ENCODE data around the gene ALDH1L1. TPM values are rescaled to one million over a fixed set of nuclear protein-coding genes. Genes with fewer than 3 reads are reported as not detected.

ALDH1L1 gene
- total RNA-seq, 2 experiments from 2014 or later, result not detected

DNA sequence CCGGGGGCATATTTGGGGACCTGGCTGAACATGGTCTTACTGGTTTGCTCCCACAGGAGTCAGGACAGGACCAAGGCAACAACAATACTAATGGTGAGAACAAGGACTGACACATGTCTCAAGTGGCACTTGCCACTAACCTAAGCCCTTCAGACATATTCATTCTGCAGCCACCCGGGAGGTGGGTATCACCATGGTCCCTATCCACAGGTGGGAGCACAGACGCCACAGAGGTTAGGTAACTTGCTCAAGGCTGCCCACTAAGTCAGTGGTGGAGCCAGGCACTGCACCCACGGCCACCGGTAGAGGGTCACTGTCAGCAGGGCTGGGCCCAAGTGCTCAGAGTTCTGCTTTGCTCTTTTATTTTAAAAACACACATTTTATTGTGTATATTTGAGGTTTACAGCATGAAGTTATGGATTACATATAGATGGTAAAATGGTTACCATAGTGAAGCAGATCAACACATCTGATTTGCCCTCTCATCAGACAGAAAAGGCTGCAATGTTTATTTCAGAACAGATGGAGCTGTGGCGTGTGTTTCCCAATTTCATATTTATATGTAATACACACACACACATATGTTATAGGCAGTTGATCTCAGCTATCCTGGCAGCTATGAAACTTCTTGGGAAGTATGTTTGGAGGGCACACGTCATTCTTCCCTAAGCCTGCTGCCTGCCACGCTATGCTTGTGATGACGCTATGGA is 66.5 kb downstream of the ALDH1L1 start:
- intact Hi-C loops (cut with micrococcal nuclease), result no loop called here
- peak; percentile 21 for TF ChIP-seq CTCF (IDR thresholded peaks at IDR 0.05)
- Mint-ChIP-seq H3K4me1 (ENCODE audit: low read depth) (no peaks in the 10 kb centered on the region), H3K36me3 (ENCODE audit: low read depth) (no peaks in the 10 kb centered on the region), H3K27ac (no peak overlapping the region), H3K9me3 (no peaks in the 10 kb centered on the region), H3K27me3 (no peaks in the 10 kb centered on the region), H3K4me3 (no peak overlapping the region)
- DNase-seq (peak; percentile 23), ATAC-seq (peak; percentile 69)
- ChIA-PET POLR2A (no interaction called here), CTCF (no interaction called here)

- TF ChIP-seq CTCF (IDR thresholded peaks at IDR 0.05), result no peak
- ChIA-PET CTCF (no interaction called here), POLR2A (no interaction called here)
- H3K4me3 Mint-ChIP-seq, result no peak overlapping the region
- no peaks in the 10 kb centered on the region for H3K36me3 Mint-ChIP-seq (ENCODE audit: low read depth)
- intact Hi-C loops (cut with micrococcal nuclease), result no loop called here
- H3K27ac Mint-ChIP-seq, result no peak overlapping the region
- ATAC-seq, result no peak
- no peaks in the 10 kb centered on the region for H3K4me1 Mint-ChIP-seq (ENCODE audit: low read depth)
- DNase-seq, result no peak
- no peaks in the 10 kb centered on the region for H3K27me3 Mint-ChIP-seq
- no peaks in the 10 kb centered on the region for H3K9me3 Mint-ChIP-seq
Measured at GRCh38 chr3:126113238-126113555, 67.2 kb downstream of the ALDH1L1 start.

- Mint-ChIP-seq H3K9me3 (no peaks in the 10 kb centered on the region), H3K4me1 (ENCODE audit: low read depth) (no peaks in the 10 kb centered on the region), H3K4me3 (no peak overlapping the region), H3K27ac (no peak overlapping the region), H3K36me3 (ENCODE audit: low read depth) (no peaks in the 10 kb centered on the region), H3K27me3 (no peaks in the 10 kb centered on the region)
- no peak for TF ChIP-seq CTCF (IDR thresholded peaks at IDR 0.05)
- POLR2A ChIA-PET, result no interaction called here
- ATAC-seq (no peak), DNase-seq (no peak)
- CTCF ChIA-PET, result no interaction called here
- intact Hi-C loops (cut with micrococcal nuclease), result no loop called here
Measured at GRCh38 chr3:126112531-126113237, 67.7 kb downstream of the ALDH1L1 start.

DNA sequence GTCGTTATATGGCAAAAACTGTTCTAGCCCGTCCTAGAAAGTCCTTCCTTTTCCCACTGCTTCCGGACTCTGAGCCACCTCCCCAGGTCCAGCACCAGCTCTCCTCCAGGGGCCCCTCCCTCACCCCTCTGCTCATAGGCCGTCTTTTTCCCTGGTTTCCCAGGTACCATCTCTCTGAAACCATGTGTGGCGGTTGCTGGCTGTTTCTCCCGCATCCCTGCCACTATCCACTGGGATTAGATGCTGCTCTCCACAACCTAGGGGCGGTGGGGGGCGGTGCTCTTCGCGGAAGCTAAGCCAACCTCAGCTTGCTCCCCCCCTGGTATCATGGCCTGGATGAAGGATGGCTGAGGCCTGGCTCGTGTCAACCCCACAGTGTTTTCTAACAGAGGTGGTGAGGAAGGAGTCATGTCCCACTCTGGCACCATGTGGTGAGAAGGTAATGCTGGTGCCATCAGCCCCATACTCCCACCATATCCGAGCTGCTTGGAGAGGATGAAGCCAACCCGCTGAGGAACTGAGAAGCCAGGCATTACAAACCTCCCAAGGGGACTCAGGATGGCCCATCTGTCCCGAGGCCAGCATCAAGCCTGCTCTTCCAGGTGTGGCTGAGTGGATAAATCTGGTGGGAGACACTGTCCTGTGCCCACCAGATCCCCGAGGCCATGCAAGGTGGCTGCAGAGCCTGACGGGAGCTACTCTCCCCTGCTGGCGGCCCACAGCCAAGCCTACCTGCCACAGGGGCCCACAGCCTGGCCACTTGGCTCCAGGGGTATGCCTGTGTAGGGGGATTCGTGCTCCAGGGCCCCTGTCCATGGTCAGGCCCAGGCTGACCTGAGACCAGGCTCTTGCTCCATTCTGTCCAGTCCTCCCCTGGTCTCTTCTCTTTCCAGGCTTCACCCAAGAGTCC is 68.6 kb downstream of the ALDH1L1 start:
- Mint-ChIP-seq H3K4me3 (no peak overlapping the region), H3K4me1 (ENCODE audit: low read depth) (no peaks in the 10 kb centered on the region), H3K9me3 (no peaks in the 10 kb centered on the region), H3K36me3 (ENCODE audit: low read depth) (no peaks in the 10 kb centered on the region), H3K27ac (no peak overlapping the region), H3K27me3 (no peaks in the 10 kb centered on the region)
- no peak for TF ChIP-seq CTCF (IDR thresholded peaks at IDR 0.05)
- CTCF ChIA-PET, result interaction anchor here (1.0 kb wide), 1 partner anchor 22 kb away, joined by 3 read pairs; no protein-coding TSS in a partner anchor
- POLR2A ChIA-PET, result no interaction called here
- ATAC-seq, result no peak
- no peak for DNase-seq
- intact Hi-C loops (cut with micrococcal nuclease), result no loop called here
